IMR-90 (cell line): ENCODE data around the gene RHOB. TPM values are rescaled to one million over a fixed set of nuclear protein-coding genes. Genes with fewer than 3 reads are reported as not detected.
"Not testable (repeated sequence)": the region's sequence is repeated elsewhere in the genome, so short reads cannot be mapped to it uniquely, and the experiment has no call there.

Experiments used
- ATAC-seq: fragments of 200-7000 bp; cut with Tn5 transposase; 2 replicates; pipeline ENCODE4 v1.9.1; 2020; ENCODE audit warnings: low read depth, mild to moderate bottlenecking, moderate library complexity
- BruUV-seq: library from RNA; stranded (reverse); fragments of 400-500 nt; replicated peaks from 2 replicates; lab custom pipeline; 2021; lab: Mats Ljungman, UMichigan
- CTCF ChIA-PET: fragments of 300-600 bp; formaldehyde crosslinking; extraction: SDS; loops from one replicate; lab custom pipeline; 2021; ENCODE audit warnings: antibody characterized with exemption; lab: Yijun Ruan, JAX
- POLR2A ChIA-PET: fragments of 300-600 bp; sonication (Branson Sonifier 250); formaldehyde crosslinking; loops from one replicate; lab custom pipeline; 2022; ENCODE audit warnings: antibody characterized with exemption; ENCODE audit not compliant: unreplicated experiment; lab: Charles Lee
- DNase-seq: peaks from one replicate; pipeline ENCODE4 v3.0.0; 2013
- H2AFZ ChIP-seq: replicated peaks from 2 replicates; pipeline ENCODE3; 2013; ENCODE audit warnings: low read length, mild to moderate bottlenecking; ENCODE audit not compliant: poor library complexity
- H2AK5ac ChIP-seq: 2 replicates; pipeline ENCODE4 v1.6.1; 2013; ENCODE audit warnings: low read depth, low read length, inconsistent platforms
- H2AK9ac ChIP-seq: replicated peaks from 2 replicates; pipeline ENCODE3; 2013; ENCODE audit warnings: mild to moderate bottlenecking, low read depth, low read length, moderate library complexity; ENCODE audit not compliant: poor library complexity
- H2BK120ac ChIP-seq: 2 replicates; pipeline ENCODE4 v1.6.1; 2013; ENCODE audit warnings: low read depth, low read length, inconsistent platforms
- H2BK15ac ChIP-seq: 3 replicates; pipeline ENCODE4 v1.6.1; 2013; ENCODE audit warnings: low read depth, low read length, inconsistent platforms
- H2BK20ac ChIP-seq: 2 replicates; pipeline ENCODE4 v1.6.1; 2013; ENCODE audit warnings: low read depth, mild to moderate bottlenecking, inconsistent platforms, low read length, moderate library complexity
- H2BK5ac ChIP-seq: 2 replicates; pipeline ENCODE4 v1.6.1; 2013; ENCODE audit warnings: mild to moderate bottlenecking, low read depth, low read length, inconsistent platforms; ENCODE audit not compliant: poor library complexity, severe bottlenecking
- H3K14ac ChIP-seq: replicated peaks from 2 replicates; pipeline ENCODE4 v1.6.1; 2013; ENCODE audit warnings: low read depth, low read length, inconsistent platforms
- H3K18ac ChIP-seq: 2 replicates; pipeline ENCODE4 v1.6.1; 2013; ENCODE audit warnings: low read depth, low read length, control low read depth
- H3K23ac ChIP-seq: 2 replicates; pipeline ENCODE4 v1.6.1; 2013; ENCODE audit warnings: low read depth, low read length, inconsistent platforms
- H3K27ac ChIP-seq: 2 replicates; pipeline ENCODE4 v1.5.1; 2013; ENCODE audit warnings: mild to moderate bottlenecking, control low read depth, low read length; ENCODE audit not compliant: insufficient read depth
- H3K27me3 ChIP-seq: 2 replicates; pipeline ENCODE4 v1.6.1; 2013; ENCODE audit warnings: low read length; ENCODE audit not compliant: control insufficient read depth, insufficient read depth
- H3K36me3 ChIP-seq: 2 replicates; pipeline ENCODE4 v1.6.1; 2013; ENCODE audit warnings: low read length, mixed read lengths; ENCODE audit not compliant: control insufficient read depth, insufficient read depth
- H3K4ac ChIP-seq: 2 replicates; pipeline ENCODE4 v1.6.1; 2013; ENCODE audit warnings: low read depth, low read length, inconsistent platforms
- H3K4me1 ChIP-seq: 2 replicates; pipeline ENCODE4 v1.6.1; 2013; ENCODE audit warnings: low read length, mixed read lengths; ENCODE audit not compliant: control insufficient read depth, insufficient read depth
- H3K4me2 ChIP-seq: 2 replicates; pipeline ENCODE4 v1.6.1; 2013; ENCODE audit warnings: low read depth, mild to moderate bottlenecking, control low read depth, low read length, moderate library complexity
- H3K4me3 ChIP-seq: 2 replicates; pipeline ENCODE4 v1.5.1; 2013; ENCODE audit warnings: low read depth, mild to moderate bottlenecking, control low read depth, low read length, moderate library complexity; ENCODE audit not compliant: insufficient read depth
- H3K56ac ChIP-seq: 2 replicates; pipeline ENCODE4 v1.6.1; 2013; ENCODE audit warnings: low read length, inconsistent platforms; ENCODE audit not compliant: insufficient read depth; ENCODE audit errors: extremely low read depth
- H3K79me1 ChIP-seq, 2 experiments: 2 replicates each; pipeline ENCODE4 v1.6.1; 2013; ENCODE audit warnings: low read length in 2 of 2, inconsistent platforms in 1 of 2, low read depth in 1 of 2
- H3K9ac ChIP-seq: 2 replicates; pipeline ENCODE4 v1.6.1; 2013; ENCODE audit warnings: low read depth, low read length, control low read depth
- H3K9me1 ChIP-seq: 2 replicates; pipeline ENCODE4 v1.6.1; 2013; ENCODE audit warnings: low read length, inconsistent platforms; ENCODE audit not compliant: insufficient read depth
- H3K9me3 ChIP-seq: 2 replicates; pipeline ENCODE4 v1.6.1; 2013; ENCODE audit warnings: low read length; ENCODE audit not compliant: control insufficient read depth, insufficient read depth
- H4K20me1 ChIP-seq: 2 replicates; pipeline ENCODE4 v1.6.1; 2013; ENCODE audit warnings: low read length, inconsistent platforms; ENCODE audit not compliant: insufficient read depth
- H4K5ac ChIP-seq: 2 replicates; pipeline ENCODE4 v1.6.1; 2013; ENCODE audit warnings: mild to moderate bottlenecking, low read depth, low read length, control low read depth
- H4K8ac ChIP-seq, 2 experiments: 2 replicates each; pipeline ENCODE4 v1.6.1; 2013; ENCODE audit warnings: low read depth in 2 of 2, low read length in 2 of 2, control low read depth in 1 of 2, inconsistent platforms in 1 of 2
- H4K91ac ChIP-seq: 2 replicates; pipeline ENCODE4 v1.6.1; 2013; ENCODE audit warnings: low read depth, low read length, inconsistent platforms; ENCODE audit not compliant: insufficient read depth
- CEBPB ChIP-seq: IDR thresholded peaks from 2 replicates; pipeline ENCODE4 v1.6.1; 2012; ENCODE audit warnings: low read depth, low read length, improper control_type of control experiment
- RAD21 ChIP-seq: IDR thresholded peaks from 2 replicates; pipeline ENCODE4 v1.6.1; 2012; ENCODE audit warnings: low read length, improper control_type of control experiment
- WGBS, 2 experiments: methylation state at CpG; one replicate each; pipeline versions ENCODE4 v1.1.5 to v1.1.7; 2013; ENCODE audit warnings: missing lambda C conversion rate in 2 of 2; ENCODE audit not compliant: insufficient read length in 1 of 2; ENCODE audit errors: extremely low coverage in 2 of 2; 5-methylcytosine and 5-hydroxymethylcytosine counted together
- dilution Hi-C: fragments of 300-500 bp; cut with HindIII; formaldehyde crosslinking; loops from one replicate; pipeline ENCODE4 v1.14.3; 2018; ENCODE audit warnings: low sequenced_read_pairs; ENCODE audit not compliant: unreplicated experiment
- in situ Hi-C: fragments of 300-500 bp; cut with MboI; formaldehyde crosslinking; loops from 3 replicates; pipeline ENCODE4 v1.14.3; 2019; ENCODE audit warnings: low sequenced_read_pairs, inconsistent platforms, mixed read lengths
- intact Hi-C: fragments of 100-400 bp; cut with micrococcal nuclease; formaldehyde crosslinking; loops from 2 replicates; pipeline ENCODE4 v1.10.0; 2022
- polyA plus RNA-seq, 3 experiments: library from polyadenylated mRNA; depleted of rRNA; stranded (reverse); fragments of >200 nt; gene quantifications; 2 replicates each; pipeline ENCODE4 v1.2.3, GENCODE V29; 2012; ENCODE audit warnings: low replicate concordance in 1 of 3
- total RNA-seq: library from RNA; depleted of rRNA; stranded (reverse); fragments of >200 nt; gene quantifications from 2 replicates; pipeline ENCODE4 v1.2.3, GENCODE V29; 2012

Gene RHOB
- total and polyA plus RNA-seq, 2 of the 4 experiments (the other 2 are of a cell fraction): 112 to 149 TPM

DNA sequence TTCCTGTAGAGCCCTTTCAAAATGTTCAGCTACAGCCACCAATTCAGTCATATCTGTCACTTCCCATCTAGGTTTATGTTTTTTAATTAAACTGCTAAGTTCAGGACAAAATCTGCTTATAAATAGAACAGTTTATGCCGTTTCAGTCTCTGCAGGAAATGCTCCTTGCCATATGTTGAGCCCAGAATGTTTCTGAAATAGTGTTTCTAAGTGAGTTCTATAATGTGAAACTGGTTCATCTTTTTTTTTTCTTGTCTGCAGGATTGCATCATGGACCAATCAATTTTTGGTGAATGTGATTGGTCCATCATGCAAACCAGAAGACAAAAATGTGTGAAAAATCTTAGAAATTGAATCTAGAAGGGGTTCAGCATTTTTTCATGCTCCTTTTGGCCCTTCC lies 30.2 kb upstream of the RHOB start:
- H3K4me1 ChIP-seq: peaks cover 9% of the 10 kb centered on the region
- H3K36me3 ChIP-seq: no peaks in the 10 kb centered on the region
- H4K8ac ChIP-seq: no peak overlapping the region
- no peak overlapping the region for H3K14ac ChIP-seq
- no peaks in the 10 kb centered on the region for H3K9me3 ChIP-seq
- ChIA-PET CTCF (no interaction called here), POLR2A (no interaction called here)
- H3K18ac ChIP-seq: no peak overlapping the region
- H2BK5ac ChIP-seq: no peak overlapping the region
- H2AK5ac ChIP-seq: no peak overlapping the region
- ATAC-seq (no peak), DNase-seq (no peak)
- TF ChIP-seq CEBPB (0 out of 2 replicates have a peak, but pooled peaks have one; percentile 21), RAD21 (no peak)
- no peak overlapping the region for H3K56ac ChIP-seq
- no peak overlapping the region for H3K9ac ChIP-seq
- H3K79me1 ChIP-seq: 0 out of 4 replicates have a peak, but pooled peaks cover 0 to 2% of the 10 kb centered on the region in 2 experiments
- no peak overlapping the region for H2BK20ac ChIP-seq
- H3K23ac ChIP-seq: no peak overlapping the region
- dilution Hi-C loops (no loop called here), in situ Hi-C loops (no loop called here), intact Hi-C loops (no loop called here)
- peaks cover 9% of the 10 kb centered on the region for H3K9me1 ChIP-seq
- H2BK15ac ChIP-seq: no peak overlapping the region
- H4K5ac ChIP-seq: no peak overlapping the region
- no CpG with 5 or more reads among the region's 1 CpG for WGBS, 2 experiments
- no peaks in the 10 kb centered on the region for H4K20me1 ChIP-seq
- H3K4me3 ChIP-seq: no peak overlapping the region
- H2AK9ac ChIP-seq: no peak overlapping the region
- H3K4me2 ChIP-seq: no peak overlapping the region
- no peak overlapping the region for H2AFZ ChIP-seq
- H3K4ac ChIP-seq: no peak overlapping the region
- no peak overlapping the region for H4K91ac ChIP-seq
- no TSS peak for BruUV-seq
- no peaks in the 10 kb centered on the region for H3K27me3 ChIP-seq
- H2BK120ac ChIP-seq: no peak overlapping the region
- H3K27ac ChIP-seq: no peak overlapping the region

- H4K91ac ChIP-seq, BruUV-seq, CTCF ChIA-PET, H3K36me3 ChIP-seq, H3K4me3 ChIP-seq, H3K27ac ChIP-seq, H4K8ac ChIP-seq, dilution Hi-C loops, H3K23ac ChIP-seq, H3K79me1 ChIP-seq, H3K4me2 ChIP-seq, H2AK9ac ChIP-seq, H3K9me3 ChIP-seq, H3K18ac ChIP-seq, ATAC-seq, H2BK20ac ChIP-seq, in situ Hi-C loops, intact Hi-C loops, H3K14ac ChIP-seq, H4K20me1 ChIP-seq, H3K4ac ChIP-seq, H3K56ac ChIP-seq, POLR2A ChIA-PET, H2BK15ac ChIP-seq, DNase-seq, H2BK120ac ChIP-seq, H2AFZ ChIP-seq, H4K5ac ChIP-seq, H2AK5ac ChIP-seq, H3K9ac ChIP-seq, H2BK5ac ChIP-seq, H3K27me3 ChIP-seq: not testable (repeated sequence)
- H3K9me1 ChIP-seq: peaks cover 13% of the 10 kb centered on the region
- no CpG with 5 or more reads among the region's 5 CpGs for WGBS, 2 experiments
- H3K4me1 ChIP-seq: peaks cover 14% of the 10 kb centered on the region
Observed at GRCh38 chr2:20417230-20417821, 29.5 kb upstream of the RHOB start.
